Activated CD8-positive, alpha-beta memory T cell treated with anti-CD3 and anti-CD28 coated beads for 24 hours (primary cell): ENCODE data around the gene ABCA1.
"Not testable (repeated sequence)": the region's sequence is repeated elsewhere in the genome, so short reads cannot be mapped to it uniquely, and the experiment has no call there.

Experiments
- DNase-seq: peaks from one replicate; pipeline ENCODE4 v3.0.0-alpha.2; 2020

ABCA1 gene

DNA sequence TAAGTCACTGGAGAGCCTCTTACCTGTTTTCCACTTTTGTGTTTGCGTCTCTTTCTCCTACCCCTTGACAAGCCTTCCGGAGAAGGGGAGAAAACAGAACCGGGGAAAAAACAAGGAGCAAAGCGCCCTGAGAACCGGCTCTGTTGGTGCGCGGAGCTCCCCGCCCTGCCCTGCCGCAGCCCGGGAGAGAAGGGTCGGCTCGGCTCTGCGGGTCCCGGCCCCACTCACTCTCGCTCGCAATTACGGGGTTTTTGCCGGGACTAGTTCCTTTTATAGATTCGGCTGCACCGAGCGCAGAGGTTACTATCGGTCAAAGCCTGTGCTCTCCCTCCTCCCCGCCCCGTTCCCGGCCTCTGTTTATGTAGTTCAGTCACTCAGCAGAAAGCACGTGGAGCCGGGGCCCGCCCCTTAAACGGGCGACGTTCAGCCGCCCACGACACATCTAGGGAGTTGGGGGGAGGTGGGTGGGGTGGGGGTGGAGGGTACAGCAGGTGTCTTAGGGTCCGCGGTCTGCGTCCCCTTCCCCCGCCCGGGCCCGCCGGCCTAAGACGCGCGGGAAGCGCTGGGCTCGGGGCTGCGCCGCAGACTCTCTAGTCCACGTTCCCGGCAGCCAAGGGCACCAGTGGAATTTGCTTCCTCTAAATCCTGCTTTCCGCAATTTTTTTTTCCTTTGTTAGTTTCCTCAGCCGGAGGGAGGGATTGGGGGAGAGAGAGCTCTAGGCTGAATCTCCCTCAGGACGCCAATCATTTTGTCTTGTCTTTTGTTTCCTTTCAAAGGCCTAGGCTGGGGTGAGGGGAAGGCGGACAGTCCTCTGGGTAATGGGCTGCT lies at the start of gene ABCA1:
TSS of gene ABCA1 (minus strand) at position 244 of the 829 bp plus-strand sequence. CDS start 24,476 bp downstream, outside the sequence.
- DNase-seq, result peak; percentile 78

- no peak for DNase-seq
Measured at GRCh38 chr9:104977580-104977979, 49.6 kb upstream of the ABCA1 start.

DNA sequence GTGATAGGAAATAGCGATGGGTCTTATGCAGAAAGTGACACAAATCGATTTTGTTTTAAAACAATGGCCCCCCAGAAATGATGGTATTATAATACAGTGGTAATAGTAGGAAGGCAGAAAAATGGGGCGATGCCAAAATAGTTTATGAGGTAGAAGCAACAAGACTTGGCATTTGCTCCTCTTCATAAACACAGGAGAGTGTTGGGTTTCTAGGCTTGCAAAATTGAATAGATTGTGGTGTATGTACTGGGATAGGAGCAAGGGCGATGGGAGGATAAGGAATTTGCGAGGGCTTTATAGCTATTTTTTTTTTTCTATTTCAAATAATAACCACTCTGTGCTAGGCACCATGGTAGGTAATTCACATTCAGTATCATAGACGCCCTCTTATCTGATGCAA lies 49.2 kb upstream of the ABCA1 start:
- no peak for DNase-seq

- DNase-seq, result not testable (repeated sequence)
Measured at GRCh38 chr9:104975966-104976595, 48.1 kb upstream of the ABCA1 start.

GRCh38 chr9:104974053-104974962 lies 46.4 kb upstream of the ABCA1 start:
- no peak for DNase-seq

- DNase-seq, result no peak
Measured at GRCh38 chr9:104972242-104972866, 44.4 kb upstream of the ABCA1 start.

DNA sequence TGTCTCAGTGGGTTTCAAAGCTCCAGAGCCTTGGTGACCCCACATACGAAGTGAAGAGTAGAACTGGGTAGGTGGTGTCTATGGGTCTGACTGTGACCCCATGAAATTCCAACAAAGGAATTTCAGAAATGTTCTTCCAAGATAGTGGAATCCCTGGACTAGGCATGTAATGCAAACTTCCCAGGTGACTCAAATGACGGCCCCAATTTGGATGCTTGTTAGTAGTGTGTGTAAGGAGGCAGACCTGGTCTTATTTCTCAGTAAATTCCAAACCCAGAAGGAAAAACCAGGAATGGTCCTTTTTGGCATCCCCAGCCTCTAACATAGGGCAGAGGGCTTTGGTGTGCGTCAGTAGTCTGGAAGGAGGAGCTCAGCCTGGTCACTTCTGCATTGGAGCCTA lies 43.6 kb upstream of the ABCA1 start:
- DNase-seq, result no peak

- no peak for DNase-seq
Measured at GRCh38 chr9:104970271-104970987, 42.5 kb upstream of the ABCA1 start.

DNA sequence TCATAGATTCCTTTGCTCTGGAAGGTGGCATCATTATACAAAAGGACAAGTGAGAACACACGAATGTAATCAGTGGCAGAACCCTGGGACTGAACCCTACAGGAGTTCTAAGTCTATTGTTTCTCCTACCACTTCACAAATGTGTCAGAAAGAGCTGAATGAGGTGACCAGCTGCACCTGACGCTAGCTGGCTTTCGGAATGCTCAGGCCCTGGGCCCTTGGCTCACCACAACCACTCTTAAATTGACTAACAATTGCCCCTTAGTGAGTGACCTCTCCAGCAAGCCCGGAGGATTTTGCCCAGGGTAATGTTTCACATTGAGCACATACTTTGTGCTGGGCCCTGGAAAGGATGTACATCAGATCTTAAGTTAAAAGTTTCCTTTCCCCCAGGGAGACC lies 41.2 kb upstream of the ABCA1 start:
- no peak for DNase-seq

DNA sequence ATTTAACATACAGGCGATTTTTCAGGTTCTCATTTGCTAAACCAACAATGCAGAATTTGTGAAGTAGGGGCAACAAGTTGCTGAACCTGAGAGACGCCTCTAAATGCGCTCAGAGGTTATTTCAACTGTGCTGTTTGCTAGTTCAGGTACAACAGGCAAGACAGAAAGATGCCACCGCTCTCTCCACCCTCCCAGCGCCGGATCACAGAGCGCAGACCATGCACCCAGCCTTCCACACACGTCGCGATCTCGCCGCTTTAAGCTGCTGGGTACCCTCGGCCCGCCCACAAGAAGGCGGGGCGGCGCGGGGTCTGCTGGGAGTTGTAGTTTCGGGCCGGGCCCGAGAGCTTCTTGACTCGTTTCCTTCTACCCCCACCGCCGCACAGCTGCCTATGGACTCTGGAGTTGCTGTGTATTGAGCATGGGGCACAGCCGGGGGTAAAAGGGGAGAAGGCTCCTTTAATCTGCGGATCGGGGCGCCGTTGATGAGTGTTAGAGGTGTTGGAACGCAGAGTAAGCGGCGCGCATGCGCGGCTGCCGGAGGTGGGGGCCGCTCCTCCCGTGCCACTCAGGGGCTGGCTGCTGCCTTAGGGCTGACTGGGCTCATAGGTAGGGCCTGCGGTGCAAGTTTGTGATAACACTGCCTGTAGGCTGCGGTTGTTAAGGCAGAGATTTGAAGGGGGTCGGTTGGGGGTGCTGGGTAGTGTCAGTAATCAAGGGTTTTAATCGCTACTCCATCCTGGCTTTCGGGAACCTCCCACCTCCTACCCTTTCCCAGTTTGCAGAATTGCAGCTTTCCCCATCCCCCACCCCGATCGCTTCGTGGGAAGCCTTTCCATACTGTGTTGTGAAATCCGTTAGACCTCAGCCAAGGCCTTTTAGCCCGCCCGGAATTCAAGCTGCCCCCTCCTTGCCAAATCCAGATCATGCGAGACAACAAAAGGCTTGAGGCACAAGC lies 40.3 kb upstream of the ABCA1 start:
- peak; percentile 95 for DNase-seq

- no peak for DNase-seq
Measured at GRCh38 chr9:104963076-104963475, 35.1 kb upstream of the ABCA1 start.

- DNase-seq, result no peak
Measured at GRCh38 chr9:104961701-104962359, 33.9 kb upstream of the ABCA1 start.

DNA sequence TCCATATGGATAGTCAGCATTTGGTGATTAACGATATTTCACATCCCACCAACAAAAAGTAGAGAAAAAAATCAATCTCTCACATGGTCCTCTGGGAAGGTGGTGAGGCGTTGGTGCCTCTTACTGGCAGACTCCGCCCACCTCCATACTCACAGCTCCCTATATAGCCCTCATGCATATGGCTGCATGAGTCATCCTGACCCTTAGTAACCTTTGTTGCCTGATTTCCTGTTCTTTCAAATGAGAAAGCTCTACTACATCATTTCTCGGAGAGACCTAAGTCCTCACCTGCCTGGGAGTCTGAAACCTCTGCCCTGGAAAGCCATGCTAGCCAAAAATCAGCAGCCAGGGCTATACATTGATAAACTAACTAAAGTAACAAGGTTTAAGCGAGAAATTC lies 33.3 kb upstream of the ABCA1 start:
- DNase-seq, result no peak

DNA sequence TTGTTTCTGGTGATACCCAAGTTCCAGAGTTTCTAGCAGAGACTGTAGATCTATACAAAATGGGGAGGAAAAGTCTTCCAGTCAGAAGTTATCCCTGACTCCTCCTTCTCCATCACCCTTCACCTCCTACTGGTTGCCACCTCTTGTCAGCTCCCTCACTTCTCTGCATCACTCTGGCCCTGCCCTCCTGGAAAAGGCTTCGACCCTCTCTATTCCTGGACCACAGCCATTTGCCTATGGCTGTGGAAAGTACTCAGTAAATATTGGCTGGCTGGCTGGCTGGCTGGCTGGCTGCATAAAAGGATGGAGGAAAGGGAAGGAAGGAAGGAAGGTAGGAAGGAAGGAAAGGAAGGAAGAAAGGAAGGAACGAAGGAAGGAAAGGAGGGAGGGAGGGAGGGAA lies 32.7 kb upstream of the ABCA1 start:
- no peak for DNase-seq

DNA sequence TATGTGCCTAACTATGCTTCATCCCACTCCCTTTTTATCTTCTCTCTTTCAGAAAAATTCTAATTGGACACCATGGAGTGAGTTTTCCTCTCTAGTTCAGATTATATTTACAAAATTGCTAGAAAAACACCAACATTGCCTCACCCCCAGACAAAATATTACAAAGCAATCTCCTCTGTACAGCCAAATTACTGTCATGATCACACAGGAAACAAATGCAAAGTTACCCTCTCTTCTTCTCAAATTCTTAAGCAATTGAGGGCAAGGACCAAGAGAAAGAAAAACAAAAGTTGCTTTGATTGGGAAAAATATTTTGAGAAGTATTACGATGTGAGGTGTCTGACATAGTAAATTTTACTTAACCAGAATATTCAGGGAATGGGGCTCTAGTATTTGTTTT lies 30.8 kb upstream of the ABCA1 start:
- DNase-seq, result no peak

GRCh38 chr9:104958006-104958405 lies 30.1 kb upstream of the ABCA1 start:
- not testable (repeated sequence) for DNase-seq

- DNase-seq, result no peak
Measured at GRCh38 chr9:104951487-104951886, 23.5 kb upstream of the ABCA1 start.

DNA sequence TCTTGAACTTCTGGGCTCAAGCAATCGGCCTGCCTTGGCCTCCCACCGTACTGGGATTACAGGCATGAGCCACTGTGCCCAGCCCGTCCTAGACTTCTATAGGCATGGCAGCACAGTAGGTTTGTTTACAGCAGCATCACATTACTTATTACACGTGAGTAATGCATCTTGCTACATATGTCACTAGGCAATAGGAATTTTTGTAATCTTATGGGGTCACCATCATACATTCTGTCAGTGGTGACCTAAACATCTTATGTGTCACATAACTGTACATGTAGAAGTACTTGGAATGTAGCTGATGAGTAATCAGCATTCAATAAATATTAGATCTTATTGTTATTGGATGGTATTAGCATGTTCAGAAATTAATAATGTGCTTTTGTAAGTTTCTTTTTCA lies 22.9 kb upstream of the ABCA1 start:
- DNase-seq, result no peak

DNA sequence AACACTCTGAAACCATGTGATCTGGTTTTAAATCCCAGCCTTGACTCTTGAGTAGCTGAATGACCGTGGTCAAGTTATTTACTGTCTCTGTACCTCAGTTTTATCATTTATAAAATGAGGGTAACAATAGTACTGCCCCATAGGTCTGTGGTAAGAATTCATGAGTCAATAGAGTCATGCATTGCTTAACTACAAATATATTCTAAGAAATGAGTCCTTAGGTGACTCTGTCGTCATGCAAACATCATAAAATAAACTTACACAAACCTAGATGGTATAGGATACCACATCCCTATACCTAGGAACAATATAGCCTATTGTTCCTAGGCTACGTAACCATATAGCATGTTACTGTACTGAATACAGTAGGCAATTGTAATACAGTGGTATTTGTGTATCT lies 20.3 kb upstream of the ABCA1 start:
- no peak for DNase-seq

- DNase-seq, result no peak
Measured at GRCh38 chr9:104944871-104945270, 16.9 kb upstream of the ABCA1 start.
